Natural killer cell (primary cell): ENCODE data around the gene ANKRD10. TPM values are rescaled to one million over a fixed set of nuclear protein-coding genes. Genes with fewer than 3 reads are reported as not detected.

ENCODE experiments used
- ATAC-seq, 3 donors: fragments of 150-1000 bp in 2 of 3; fragments of 200-7000 bp in 1 of 3; cut with Tn5 transposase; 1 replicate in 1 of 3; 2 replicates in 2 of 3; pipeline ENCODE4 v1.10.0; 2021; ENCODE audit warnings: mild to moderate bottlenecking in 2 of 3, moderate library complexity in 2 of 3
- DNase-seq, 2 donors: peaks; one replicate each; pipeline versions ENCODE4 v3.0.0 to v3.0.0-alpha.2; 2013 to 2021; ENCODE audit warnings: mixed read lengths in 1 of 2
- H3K27ac ChIP-seq: one replicate; pipeline ENCODE4 v1.5.1; 2013; ENCODE audit warnings: mild to moderate bottlenecking, low read length
- H3K27me3 ChIP-seq: one replicate; pipeline ENCODE4 v1.6.1; 2013; ENCODE audit warnings: low read length; ENCODE audit not compliant: control insufficient read depth, insufficient read depth
- H3K36me3 ChIP-seq: one replicate; pipeline ENCODE4 v1.6.1; 2013; ENCODE audit warnings: low read length; ENCODE audit not compliant: control insufficient read depth, insufficient read depth
- H3K4me1 ChIP-seq: one replicate; pipeline ENCODE4 v1.6.1; 2013; ENCODE audit warnings: low read length; ENCODE audit not compliant: control insufficient read depth, insufficient read depth
- H3K4me3 ChIP-seq: one replicate; pipeline ENCODE4 v1.5.1; 2013; ENCODE audit warnings: low read length
- H3K9me3 ChIP-seq: one replicate; pipeline ENCODE4 v1.6.1; 2013; ENCODE audit warnings: low read length; ENCODE audit not compliant: control insufficient read depth, insufficient read depth
- H3K27ac Mint-ChIP-seq, 2 donors: one replicate each; pipeline ENCODE4 v1.8.0; 2022; ENCODE audit warnings: mild to moderate bottlenecking in 2 of 2, mixed read lengths in 2 of 2, moderate library complexity in 1 of 2
- H3K27me3 Mint-ChIP-seq, 2 donors: one replicate each; pipeline ENCODE4 v1.8.0; 2022; ENCODE audit warnings: low read depth in 2 of 2, mixed read lengths in 2 of 2
- H3K36me3 Mint-ChIP-seq: one replicate; pipeline ENCODE4 v1.8.0; 2022; ENCODE audit warnings: mixed read lengths
- H3K4me1 Mint-ChIP-seq, 2 donors: one replicate each; pipeline ENCODE4 v1.8.0; 2022; ENCODE audit warnings: mixed read lengths in 2 of 2
- H3K4me3 Mint-ChIP-seq: one replicate; pipeline ENCODE4 v1.8.0; 2022; ENCODE audit warnings: mild to moderate bottlenecking, moderate library complexity, mixed read lengths
- H3K9me3 Mint-ChIP-seq, 2 donors: one replicate each; pipeline ENCODE4 v1.8.0; 2022; ENCODE audit warnings: mixed read lengths in 2 of 2
- CTCF ChIP-seq: fragments of 200-600 bp; IDR thresholded peaks from one replicate; pipeline ENCODE4 v1.8.0; 2022; ENCODE audit warnings: antibody characterized with exemption
- WGBS: methylation state at CpG from one replicate; pipeline ENCODE4 v1.1.7; 2013; ENCODE audit warnings: missing lambda C conversion rate; ENCODE audit not compliant: insufficient coverage; 5-methylcytosine and 5-hydroxymethylcytosine counted together
- intact Hi-C: fragments of 100-400 bp; cut with micrococcal nuclease; formaldehyde crosslinking; loops from one replicate; pipeline ENCODE4 v1.14.2; 2022
- total RNA-seq, 4 donors: library from RNA; stranded (reverse); fragments of 120-200 nt in 1 of 4; gene quantifications; one replicate each; pipeline versions ENCODE4 v1.2.3 to v1.2.4, GENCODE V29; 2013 to 2022

ANKRD10 gene
- total RNA-seq, 3 donors from 2014 or later (not counting 1 experiment from before 2014, with no cell fraction given) = 173 to 221 (median 185) TPM

DNA sequence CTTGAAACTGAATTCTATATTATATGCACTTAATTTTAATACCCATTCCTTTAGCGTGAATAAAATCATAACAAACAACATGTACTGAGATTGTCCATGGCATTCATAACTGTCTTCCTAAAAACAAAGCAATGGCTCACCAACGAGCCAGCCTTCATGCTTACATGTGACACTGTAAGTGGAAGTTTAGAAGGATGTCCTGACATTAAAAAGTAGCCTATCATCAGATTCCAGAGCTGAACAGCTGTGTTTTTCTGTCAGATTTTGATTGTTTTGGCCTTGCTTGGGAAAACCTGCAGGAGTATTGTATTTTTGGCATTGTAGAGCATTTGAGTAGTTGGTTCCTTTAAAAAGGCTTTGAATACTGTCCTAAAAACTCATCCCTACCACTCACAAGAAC, 21.3 kb downstream of the ANKRD10 start:
- Histone ChIP-seq H3K4me3 (no peak overlapping the region), H3K9me3 (no peaks in the 10 kb centered on the region), H3K27me3 (no peaks in the 10 kb centered on the region), H3K27ac (no peak overlapping the region), H3K36me3 (peaks cover 19% of the 10 kb centered on the region), H3K4me1 (no peaks in the 10 kb centered on the region)
- Mint-ChIP-seq H3K27me3 (no peaks in the 10 kb centered on the region), H3K9me3 (no peaks in the 10 kb centered on the region), H3K27ac (no peak overlapping the region), H3K36me3 (peaks cover 8% of the 10 kb centered on the region), H3K4me3 (no peak overlapping the region), H3K4me1 (peaks cover 11 to 20% of the 10 kb centered on the region in 2 donors)
- DNase-seq (no peak), ATAC-seq (no peak)
- intact Hi-C loops = no loop called here
- 87% methylated on average over 1 of the region's 2 CpGs for WGBS
- TF ChIP-seq CTCF = no peak

DNA sequence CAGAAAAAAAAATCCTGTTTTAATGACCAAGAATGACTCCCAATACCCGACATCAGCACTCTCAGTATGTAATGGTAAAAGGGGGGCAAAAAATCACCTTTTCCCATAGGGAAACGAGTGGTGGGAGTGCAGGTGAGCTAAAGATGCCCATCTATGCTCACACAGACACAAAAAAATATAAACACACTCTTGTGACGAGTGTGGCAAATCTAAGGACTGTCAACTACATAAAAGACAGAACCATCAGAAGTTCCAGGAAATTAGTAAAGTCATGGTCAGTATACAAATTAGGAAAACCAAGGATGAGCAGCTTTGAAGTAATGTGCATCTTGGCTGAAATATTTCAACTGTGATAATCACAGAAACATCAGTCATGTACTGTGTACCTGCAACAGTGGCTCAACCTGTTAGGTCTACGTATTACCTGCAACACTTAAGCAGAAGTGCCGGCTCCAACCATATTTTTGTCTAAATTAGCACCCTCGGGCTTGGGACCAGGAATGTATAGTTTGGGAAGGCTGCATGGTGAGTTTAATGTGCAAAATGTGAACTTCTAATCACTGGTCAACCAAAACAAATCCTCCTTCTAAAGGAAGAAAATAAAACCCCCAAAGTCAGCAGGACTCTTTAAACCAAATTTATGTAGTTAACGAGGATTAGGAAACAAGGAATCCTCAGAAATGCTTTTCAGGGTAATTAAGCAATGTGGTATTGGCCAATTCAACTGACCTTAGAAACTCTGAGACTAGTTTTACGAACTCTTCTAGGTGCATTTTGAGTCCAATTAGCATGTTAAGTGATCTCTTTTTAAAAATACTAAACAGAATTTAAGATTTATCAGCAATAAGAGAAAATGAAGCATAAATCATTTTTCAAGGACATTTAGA, 24.3 kb downstream of the ANKRD10 start:
- 80% methylated on average over 4 of the region's 8 CpGs for WGBS

GRCh38 chr13:110888390-110888789, 26.5 kb downstream of the ANKRD10 start:
- H3K4me3 Mint-ChIP-seq = no peak overlapping the region
- DNase-seq (no peak), ATAC-seq (no peak)
- H3K4me1 Mint-ChIP-seq = peaks cover 0 to 10% of the 10 kb centered on the region in 2 donors
- no peaks in the 10 kb centered on the region for H3K27me3 Mint-ChIP-seq
- Histone ChIP-seq H3K4me1 (no peaks in the 10 kb centered on the region), H3K36me3 (peaks cover 7% of the 10 kb centered on the region), H3K4me3 (no peak overlapping the region), H3K27ac (no peak overlapping the region), H3K9me3 (no peaks in the 10 kb centered on the region), H3K27me3 (no peaks in the 10 kb centered on the region)
- whole genome bisulfite sequencing = 78% methylated on average over 1 of the region's 3 CpGs
- no peak for TF ChIP-seq CTCF
- intact Hi-C loops = no loop called here
- no peaks in the 10 kb centered on the region for H3K9me3 Mint-ChIP-seq
- H3K36me3 Mint-ChIP-seq = peaks cover 8% of the 10 kb centered on the region
- H3K27ac Mint-ChIP-seq = peak overlapping the region in 1 of 2 donors; percentile 2

More for the DNA sequence above, 24.3 kb downstream of the ANKRD10 start:
- no peak overlapping the region for H3K27ac ChIP-seq
- Mint-ChIP-seq H3K4me3 (no peak overlapping the region), H3K9me3 (no peaks in the 10 kb centered on the region), H3K27me3 (no peaks in the 10 kb centered on the region), H3K36me3 (peaks cover 8% of the 10 kb centered on the region), H3K27ac (no peak overlapping the region), H3K4me1 (peaks cover 5 to 15% of the 10 kb centered on the region in 2 donors)
- peaks cover 14% of the 10 kb centered on the region for H3K36me3 ChIP-seq
- H3K4me1 ChIP-seq = no peaks in the 10 kb centered on the region
- H3K4me3 ChIP-seq = no peak overlapping the region
- DNase-seq (no peak), ATAC-seq (no peak)
- intact Hi-C loops = no loop called here
- no peaks in the 10 kb centered on the region for H3K9me3 ChIP-seq
- TF ChIP-seq CTCF = no peak
- H3K27me3 ChIP-seq = no peaks in the 10 kb centered on the region
